NCI-H1105 treated with DMSO at 0.1 percent for 48 hours (cell line): ENCODE data around the gene FAM20C.

Experiments used
- DNase-seq: peaks from one replicate; lab custom pipeline; 2025; lab: John Stamatoyannopoulos, UW

FAM20C gene

GRCh38 chr7:272631-273030 lies 80.3 kb downstream of the FAM20C start:
- no peak for DNase-seq

- DNase-seq: no peak
Measured at GRCh38 chr7:273327-273726, 81.0 kb downstream of the FAM20C start.

GRCh38 chr7:274266-274665 lies 81.9 kb downstream of the FAM20C start:
- no peak for DNase-seq

- DNase-seq: no peak
Measured at GRCh38 chr7:276230-276835, 84.0 kb downstream of the FAM20C start.

GRCh38 chr7:277228-277627 lies 84.9 kb downstream of the FAM20C start:
- no peak for DNase-seq

- no peak for DNase-seq
Measured at GRCh38 chr7:278081-278480, 85.7 kb downstream of the FAM20C start.

GRCh38 chr7:279821-280220 lies 87.5 kb downstream of the FAM20C start:
- no peak for DNase-seq

- DNase-seq: no peak
Measured at GRCh38 chr7:280461-280860, 88.1 kb downstream of the FAM20C start.

- DNase-seq: no peak
Measured at GRCh38 chr7:281637-282036, 89.3 kb downstream of the FAM20C start.

GRCh38 chr7:282621-283020 lies 90.2 kb downstream of the FAM20C start:
- DNase-seq: no peak

- DNase-seq: no peak
Measured at GRCh38 chr7:284762-285722, 92.7 kb downstream of the FAM20C start.

- no peak for DNase-seq
Measured at GRCh38 chr7:285731-286130, 93.4 kb downstream of the FAM20C start.

GRCh38 chr7:286266-286665 lies 93.9 kb downstream of the FAM20C start:
- no peak for DNase-seq

- DNase-seq: no peak
Measured at GRCh38 chr7:288671-289101, 96.3 kb downstream of the FAM20C start.

- no peak for DNase-seq
Measured at GRCh38 chr7:289209-289755, 96.9 kb downstream of the FAM20C start.

- no peak for DNase-seq
Measured at GRCh38 chr7:289756-290553, 97.6 kb downstream of the FAM20C start, which contains the start of gene FOXL3. Gene FOXL3 (plus strand): TSS chr7:290170. CDS start chr7:290170, 0 bp downstream.

- no peak for DNase-seq
Measured at GRCh38 chr7:290554-291372, 98.4 kb downstream of the FAM20C start.

GRCh38 chr7:291373-292092 lies 99.2 kb downstream of the FAM20C start:
- no peak for DNase-seq

GRCh38 chr7:292226-292625 lies 99.9 kb downstream of the FAM20C start:
- DNase-seq: no peak

GRCh38 chr7:292826-293225 lies 100.5 kb downstream of the FAM20C start:
- DNase-seq: no peak
